GM12801 (cell line): ENCODE results near the gene BICC1.

Experiments used
- TF ChIP-seq, protein P1 (sequence below): IDR thresholded peaks from one replicate; pipeline ENCODE4 v1.5.1; 2011; ENCODE audit warnings: control low read depth; ENCODE audit not compliant: insufficient read length; ENCODE audit errors: extremely low read depth

Gene BICC1

DNA sequence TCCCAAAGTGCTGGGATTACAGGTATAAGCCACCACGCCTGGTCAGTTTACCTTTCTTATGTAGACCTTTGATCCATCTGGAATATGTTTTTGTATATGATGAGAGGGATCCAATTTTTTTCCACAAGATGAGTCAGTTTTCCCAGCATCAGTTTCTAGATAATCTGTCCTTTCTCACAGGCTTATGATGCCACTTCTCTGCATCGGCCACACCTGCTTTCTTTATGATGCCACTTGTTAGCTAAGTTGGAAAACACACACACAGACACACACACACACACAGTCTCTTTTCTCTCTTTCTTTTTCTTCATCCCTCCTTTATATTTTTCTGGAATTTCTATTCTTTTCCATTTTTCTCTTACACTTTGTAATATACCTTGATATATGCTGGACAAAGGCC lies 240.8 kb downstream of the BICC1 start:
- TF ChIP-seq, protein P1, sequence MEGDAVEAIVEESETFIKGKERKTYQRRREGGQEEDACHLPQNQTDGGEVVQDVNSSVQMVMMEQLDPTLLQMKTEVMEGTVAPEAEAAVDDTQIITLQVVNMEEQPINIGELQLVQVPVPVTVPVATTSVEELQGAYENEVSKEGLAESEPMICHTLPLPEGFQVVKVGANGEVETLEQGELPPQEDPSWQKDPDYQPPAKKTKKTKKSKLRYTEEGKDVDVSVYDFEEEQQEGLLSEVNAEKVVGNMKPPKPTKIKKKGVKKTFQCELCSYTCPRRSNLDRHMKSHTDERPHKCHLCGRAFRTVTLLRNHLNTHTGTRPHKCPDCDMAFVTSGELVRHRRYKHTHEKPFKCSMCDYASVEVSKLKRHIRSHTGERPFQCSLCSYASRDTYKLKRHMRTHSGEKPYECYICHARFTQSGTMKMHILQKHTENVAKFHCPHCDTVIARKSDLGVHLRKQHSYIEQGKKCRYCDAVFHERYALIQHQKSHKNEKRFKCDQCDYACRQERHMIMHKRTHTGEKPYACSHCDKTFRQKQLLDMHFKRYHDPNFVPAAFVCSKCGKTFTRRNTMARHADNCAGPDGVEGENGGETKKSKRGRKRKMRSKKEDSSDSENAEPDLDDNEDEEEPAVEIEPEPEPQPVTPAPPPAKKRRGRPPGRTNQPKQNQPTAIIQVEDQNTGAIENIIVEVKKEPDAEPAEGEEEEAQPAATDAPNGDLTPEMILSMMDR, result no peak

DNA sequence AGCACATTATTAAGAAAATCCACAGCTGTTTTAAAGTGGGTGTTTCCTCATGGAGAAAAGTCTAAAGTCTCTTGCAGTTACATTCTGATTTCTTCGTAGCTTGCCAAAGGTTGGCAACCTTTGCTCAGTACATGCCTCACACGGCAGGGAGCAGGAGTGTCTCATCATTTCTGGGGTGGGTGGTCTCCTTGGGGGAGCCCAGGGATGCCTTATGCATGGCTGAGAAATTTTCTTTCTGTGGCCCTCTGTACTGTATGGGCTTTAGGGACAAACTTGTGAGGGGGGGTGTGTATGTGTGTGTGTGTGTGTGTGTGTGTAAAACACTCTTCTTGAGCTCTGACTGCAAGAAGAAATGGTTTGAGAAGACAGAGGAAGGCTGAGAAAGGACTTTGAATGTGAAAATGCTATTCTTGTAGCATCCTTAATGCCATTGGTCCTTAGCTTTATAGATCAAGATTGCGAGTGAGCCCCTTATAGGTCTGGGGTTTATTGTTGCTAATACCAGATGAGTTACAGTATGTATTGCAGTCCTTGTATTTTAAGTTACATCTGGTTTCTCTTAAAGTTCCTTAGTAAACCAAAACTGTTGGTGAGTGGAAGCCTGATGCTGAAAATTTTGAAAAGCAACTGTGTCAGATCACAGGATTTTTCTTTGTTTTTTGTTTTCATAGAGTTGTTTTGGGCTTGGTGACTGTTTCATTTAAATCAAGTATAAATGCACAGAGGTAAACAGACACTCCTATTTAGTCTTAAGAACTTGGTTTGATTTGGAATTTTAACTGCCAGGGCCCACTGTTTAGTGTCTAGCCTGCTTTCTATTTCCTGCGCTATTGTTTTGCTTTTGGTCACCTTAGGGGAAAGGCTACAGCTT lies 242.0 kb downstream of the BICC1 start:
- TF ChIP-seq, protein P1, result no peak

DNA sequence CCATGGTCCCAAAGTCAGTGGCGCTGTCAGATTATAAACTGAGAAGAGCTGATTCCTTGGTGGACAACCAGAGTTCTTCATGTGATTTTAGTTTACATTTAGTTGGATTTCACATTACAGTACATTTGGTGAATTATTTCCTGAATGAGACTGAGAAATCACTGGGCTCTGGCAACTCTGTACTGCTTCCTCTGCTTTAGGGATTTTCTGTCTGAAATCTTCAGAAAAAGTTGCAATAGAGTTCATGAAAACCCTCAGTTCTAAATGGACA lies 242.6 kb downstream of the BICC1 start:
- TF ChIP-seq, protein P1, result no peak

DNA sequence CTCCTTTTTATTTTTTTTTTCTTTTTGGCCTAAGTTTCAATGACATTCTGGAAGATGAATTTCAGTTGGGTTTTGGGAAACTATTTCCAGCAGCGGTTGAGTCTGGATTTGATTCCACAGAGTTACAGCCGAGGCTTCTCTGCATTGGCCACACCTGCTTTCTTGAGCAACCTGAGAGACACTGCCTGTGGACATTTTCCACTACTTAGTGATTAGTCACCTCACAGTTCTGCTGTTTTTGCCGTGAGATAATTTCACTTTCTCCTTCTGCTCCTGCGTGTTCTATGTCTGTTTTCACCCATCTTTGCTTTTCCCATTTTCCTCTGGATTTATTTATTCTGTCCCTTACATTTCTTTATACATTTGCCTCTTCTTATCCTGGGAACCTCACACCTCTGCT lies 243.0 kb downstream of the BICC1 start:
- TF ChIP-seq, protein P1, result no peak

DNA sequence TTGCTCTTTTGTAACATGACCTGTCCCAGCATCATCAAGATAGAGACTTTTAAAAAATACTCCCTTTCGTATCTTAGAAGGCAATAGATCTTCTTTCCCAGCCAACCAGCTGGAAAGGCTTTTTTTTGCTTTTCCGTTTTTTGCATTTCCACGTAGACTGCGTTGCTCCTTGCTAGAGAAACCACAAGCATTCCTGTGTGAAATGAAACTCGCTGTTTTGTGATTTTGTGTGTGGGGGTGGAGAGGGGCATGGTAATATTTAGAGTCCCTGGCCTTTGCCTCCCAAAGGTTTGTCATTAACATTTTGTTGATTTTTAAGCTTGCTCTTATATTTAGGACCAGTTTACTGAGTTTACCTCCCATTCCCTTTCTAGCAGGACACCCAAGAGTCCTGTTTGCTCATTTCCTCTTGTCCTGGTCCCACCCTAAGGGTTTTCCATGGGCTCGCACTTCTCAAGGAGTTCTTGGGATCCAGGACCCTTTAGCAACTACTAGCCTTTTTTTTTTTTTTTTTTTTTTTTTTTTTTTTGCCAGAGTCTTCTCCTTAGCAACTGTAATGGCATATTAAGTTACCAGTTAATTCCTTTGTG lies 243.6 kb downstream of the BICC1 start:
- TF ChIP-seq, protein P1, result no peak

DNA sequence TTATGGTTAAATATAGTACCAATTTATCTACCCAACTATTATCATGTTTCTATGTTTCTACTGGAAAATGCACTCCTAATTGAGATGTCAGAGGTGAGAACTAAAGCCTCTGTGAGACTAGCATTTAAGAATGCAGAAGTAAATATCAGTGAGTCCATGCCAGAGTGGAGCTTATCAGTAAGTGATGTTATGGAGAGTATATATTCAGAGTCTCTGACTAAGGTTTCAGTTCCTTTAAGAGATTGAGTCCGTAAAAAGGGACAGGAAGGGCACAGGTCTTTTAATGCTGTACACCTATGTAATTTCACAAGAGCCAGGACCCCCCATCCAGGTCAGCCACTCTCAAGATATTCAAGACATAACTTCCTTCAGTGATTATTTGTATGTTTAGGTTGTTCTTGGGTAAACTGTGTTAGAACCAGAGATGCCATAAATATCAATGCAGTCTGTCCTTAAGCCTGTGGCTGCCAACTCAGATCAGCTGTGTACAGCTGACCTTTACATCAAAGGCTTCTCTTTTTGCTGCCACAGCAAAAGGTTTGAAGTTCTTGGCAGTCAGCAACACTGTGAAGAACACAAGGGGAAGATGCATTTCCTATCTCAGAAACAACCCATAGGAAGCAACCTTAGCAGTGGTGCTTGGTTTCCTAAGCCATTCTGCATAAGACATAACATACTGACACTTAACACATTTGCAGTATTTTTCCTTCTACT lies 244.8 kb downstream of the BICC1 start:
- TF ChIP-seq, protein P1, result no peak

DNA sequence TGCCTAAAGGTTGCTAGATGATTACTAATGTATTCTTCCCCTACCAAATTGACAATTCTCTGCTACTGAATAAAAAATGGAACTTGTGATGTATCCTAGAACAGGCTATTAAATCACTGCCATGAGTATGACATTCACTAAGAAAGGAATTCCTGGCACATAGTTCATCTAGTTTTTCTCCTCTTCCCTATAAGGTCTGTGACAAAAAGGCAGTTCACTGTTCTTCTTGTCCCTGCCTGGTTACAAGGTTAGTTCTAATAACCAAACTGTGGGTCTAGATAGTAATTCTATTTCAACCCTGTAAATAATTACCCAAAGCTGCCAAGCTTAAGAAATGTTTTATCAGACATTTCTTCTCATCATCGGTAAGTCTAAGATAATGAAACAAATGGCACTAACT lies 245.6 kb downstream of the BICC1 start:
- TF ChIP-seq, protein P1, result no peak
